SK-N-SH (cell line): ENCODE measurements around the gene LEF1. TPM values are rescaled to one million over a fixed set of nuclear protein-coding genes. Genes with fewer than 3 reads are reported as not detected.

Experiments
- CTCF ChIA-PET: fragments of 300-600, 350-600 bp; formaldehyde crosslinking; extraction: SDS; loops from one replicate; lab custom pipeline; 2021; lab: Yijun Ruan, JAX
- POLR2A ChIA-PET: fragments of 350-600 bp; sonication (Branson Sonifier 250); formaldehyde crosslinking; extraction: SDS; loops from one replicate; lab custom pipeline; 2020; ENCODE audit warnings: antibody characterized with exemption, inconsistent platforms; lab: Yijun Ruan, JAX
- DNase-seq: peaks from one replicate; pipeline ENCODE4 v3.0.0; 2012
- H2AFZ ChIP-seq: fragments of 200-600 bp; sonication (generic); 2 replicates; pipeline ENCODE4 v1.8.1; 2016; ENCODE audit warnings: antibody characterized with exemption, mild to moderate bottlenecking, low read depth
- H3F3A ChIP-seq: fragments of 200-600 bp; sonication (generic); replicated peaks from 2 replicates; pipeline ENCODE3; 2016; ENCODE audit warnings: antibody characterized with exemption, mild to moderate bottlenecking; ENCODE audit not compliant: insufficient read depth
- H3K27ac ChIP-seq, 2 experiments: fragments of 200-500 bp in 1 of 2; fragments of 200-600 bp in 1 of 2; sonication (Bioruptor generic) in 1 of 2; sonication (generic), shearing (Covaris generic) in 1 of 2; 2 replicates each; pipeline versions ENCODE4 v1.5.1 to v1.6.1; 2014 to 2016; ENCODE audit warnings: low read depth in 2 of 2, inconsistent platforms in 1 of 2, low read length in 1 of 2, mild to moderate bottlenecking in 1 of 2, mixed read lengths in 1 of 2
- H3K27me3 ChIP-seq: fragments of 200-600 bp; sonication (generic), shearing (Covaris generic); 2 replicates; pipeline ENCODE4 v1.6.1; 2016; ENCODE audit warnings: mixed run types; ENCODE audit not compliant: insufficient read depth
- H3K36me3 ChIP-seq, 2 experiments: fragments of 200-500 bp in 1 of 2; fragments of 200-600 bp in 1 of 2; sonication (Bioruptor generic) in 1 of 2; sonication (generic) in 1 of 2; replicated peaks in 1 of 2; 2 replicates each; pipeline versions ENCODE3 to v1.5.1; 2014 to 2016; ENCODE audit warnings: low read length in 1 of 2, mild to moderate bottlenecking in 1 of 2; ENCODE audit not compliant: insufficient read depth in 2 of 2, control insufficient read depth in 1 of 2
- H3K4me1 ChIP-seq, 2 experiments: fragments of 200-500 bp in 1 of 2; fragments of 200-600 bp in 1 of 2; sonication (Bioruptor generic) in 1 of 2; sonication (generic), shearing (Covaris generic) in 1 of 2; 2 replicates each; pipeline versions ENCODE4 v1.5.1 to v1.6.1; 2014 to 2016; ENCODE audit warnings: low read depth in 1 of 2, low read length in 1 of 2, mixed run types in 1 of 2; ENCODE audit not compliant: insufficient read depth in 2 of 2, control insufficient read depth in 1 of 2
- H3K4me2 ChIP-seq: fragments of 200-600 bp; sonication (generic), shearing (Covaris generic); 2 replicates; pipeline ENCODE4 v1.6.1; 2017; ENCODE audit warnings: mixed run types
- H3K4me3 ChIP-seq, 2 experiments: fragments of 200-500 bp in 1 of 2; fragments of 200-600 bp in 1 of 2; sonication (Bioruptor generic) in 1 of 2; sonication (generic), shearing (Covaris generic) in 1 of 2; 2 replicates each; pipeline versions ENCODE4 v1.5.1 to v1.8.1; 2014 to 2016; ENCODE audit warnings: low read depth in 2 of 2, inconsistent platforms in 1 of 2, low read length in 1 of 2, mild to moderate bottlenecking in 1 of 2, mixed read lengths in 1 of 2, moderate library complexity in 1 of 2
- H3K79me2 ChIP-seq: fragments of 200-600 bp; sonication (generic); 2 replicates; pipeline ENCODE4 v1.8.1; 2017; ENCODE audit warnings: mild to moderate bottlenecking; ENCODE audit not compliant: insufficient read depth
- H3K9ac ChIP-seq: fragments of 200-600 bp; sonication (generic); 2 replicates; pipeline ENCODE4 v1.6.1; 2017; ENCODE audit warnings: mixed run types
- H3K9me2 ChIP-seq: fragments of 200-600 bp; sonication (generic); 2 replicates; pipeline ENCODE4 v1.6.1; 2017; ENCODE audit warnings: mixed run types
- H3K9me3 ChIP-seq: fragments of 200-600 bp; sonication (generic); 2 replicates; pipeline ENCODE4 v1.6.1; 2017; ENCODE audit warnings: mixed run types, mild to moderate bottlenecking, moderate library complexity
- H4K20me1 ChIP-seq: fragments of 200-600 bp; sonication (generic); 2 replicates; pipeline ENCODE4 v1.6.1; 2017; ENCODE audit warnings: mild to moderate bottlenecking, mixed run types; ENCODE audit not compliant: insufficient read depth
- CHD2 ChIP-seq: fragments of 150-350 bp; IDR thresholded peaks from 2 replicates; pipeline ENCODE4 v1.6.1; 2018; ENCODE audit warnings: low read length; ENCODE audit not compliant: partially characterized antibody
- EP300 ChIP-seq, 2 experiments: IDR thresholded peaks; 2 replicates each; pipeline versions ENCODE4 v1.4.0 to v1.6.1; 2012; ENCODE audit warnings: borderline replicate concordance in 1 of 2, low read depth in 1 of 2, low read length in 1 of 2
- FOXM1 ChIP-seq: IDR thresholded peaks from 2 replicates; pipeline ENCODE4 v1.4.0; 2012; ENCODE audit warnings: low read depth, mild to moderate bottlenecking
- GABPA ChIP-seq: IDR thresholded peaks from 2 replicates; pipeline ENCODE4 v1.4.0; 2012; ENCODE audit warnings: low read depth, mild to moderate bottlenecking
- GATA2 ChIP-seq: sonication (generic); formaldehyde crosslinking; IDR thresholded peaks from 2 replicates; pipeline ENCODE4 v1.5.0; 2020; ENCODE audit warnings: mild to moderate bottlenecking, missing genetic modification reagents
- NFIC ChIP-seq: IDR thresholded peaks from 2 replicates; pipeline ENCODE4 v1.4.0; 2012; ENCODE audit warnings: borderline replicate concordance
- NRF1 ChIP-seq: IDR thresholded peaks from 2 replicates; pipeline ENCODE4 v1.6.1; 2012; ENCODE audit warnings: low read depth, mild to moderate bottlenecking, low read length
- POLR2AphosphoS5 ChIP-seq: IDR thresholded peaks from 2 replicates; pipeline ENCODE4 v1.6.1; 2012; ENCODE audit warnings: low read depth, low read length
- RFX5 ChIP-seq: IDR thresholded peaks from 2 replicates; pipeline ENCODE4 v1.6.1; 2012; ENCODE audit warnings: mild to moderate bottlenecking, improper control_type of control experiment, low read length
- SIN3A ChIP-seq: IDR thresholded peaks from 2 replicates; pipeline ENCODE4 v1.6.1; 2012; ENCODE audit warnings: low read depth, mild to moderate bottlenecking, low read length, moderate library complexity, borderline replicate concordance
- SMC3 ChIP-seq: IDR thresholded peaks from 2 replicates; pipeline ENCODE4 v1.6.1; 2012; ENCODE audit warnings: low read depth, low read length, improper control_type of control experiment
- WGBS: methylation state at CpG from one replicate; pipeline ENCODE4 v1.1.6; 2017; ENCODE audit warnings: low lambda C conversion rate; 5-methylcytosine and 5-hydroxymethylcytosine counted together
- polyA plus RNA-seq, 3 experiments: library from polyadenylated mRNA; depleted of rRNA; stranded (reverse); fragments of >200 nt; gene quantifications; 2 replicates each; pipeline ENCODE4 v1.2.3, GENCODE V29; 2012
- TF ChIP-seq, protein P1 (sequence below): IDR thresholded peaks from 2 replicates; pipeline ENCODE4 v1.4.0; 2012; ENCODE audit warnings: low read depth, borderline replicate concordance
- TF ChIP-seq, protein P2 (sequence below): IDR thresholded peaks from 2 replicates; pipeline ENCODE4; 2012

The LEF1 gene
- polyA plus RNA-seq, 1 of the 3 experiments (the other 2 are of a cell fraction), result 0.36 TPM

DNA sequence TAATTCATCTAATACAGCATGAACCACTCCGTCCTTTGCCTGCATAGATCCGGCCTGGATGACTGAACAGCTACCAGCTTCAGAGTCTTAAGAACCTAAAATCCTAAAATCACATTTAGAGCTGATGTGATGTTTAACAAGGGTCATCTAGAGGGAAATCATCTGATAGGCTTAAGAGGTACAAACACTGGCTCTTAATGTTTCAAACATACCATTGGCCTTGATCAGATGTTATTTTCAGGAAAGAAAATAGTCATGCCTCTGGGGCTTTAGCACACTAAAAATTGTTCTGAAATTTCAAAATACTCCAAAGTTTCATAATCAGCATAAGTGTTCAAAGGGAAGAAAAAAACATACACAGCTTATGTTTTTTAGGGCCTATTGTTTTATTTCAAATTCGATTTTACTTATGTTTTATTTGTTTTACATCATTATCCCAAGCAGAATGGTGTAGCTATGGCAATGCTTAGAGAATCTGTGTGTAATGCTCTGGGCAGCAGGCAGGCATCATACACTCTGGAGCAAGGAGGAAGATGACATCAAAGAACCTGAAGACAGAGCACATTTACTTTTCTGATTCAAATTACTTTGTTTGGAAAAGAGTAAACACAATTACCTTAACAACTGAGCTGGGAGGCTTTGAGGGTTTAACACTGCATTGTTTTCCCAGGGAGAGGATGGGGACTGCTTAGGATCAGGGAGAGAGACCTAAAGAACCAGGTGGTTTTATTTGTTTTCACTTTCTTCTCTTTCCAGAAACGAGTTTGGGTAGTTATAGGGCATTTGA is 25.3 kb upstream of the LEF1 start:
- H3K9me3 ChIP-seq, result no peaks in the 10 kb centered on the region
- H2AFZ ChIP-seq, result no peak overlapping the region
- no peaks in the 10 kb centered on the region for H3K4me1 ChIP-seq
- no peaks in the 10 kb centered on the region for H3K9me2 ChIP-seq
- DNase-seq, result no peak
- no peak for TF ChIP-seq EP300 (IDR thresholded peaks at IDR 0.05; ENCODE audit: borderline replicate concordance in 1 of 2, low read depth in 1 of 2, low read length in 1 of 2)
- no peak for TF ChIP-seq SMC3
- no peak for TF ChIP-seq SIN3A
- TF ChIP-seq CHD2, result no peak
- TF ChIP-seq NFIC, result no peak
- no peaks in the 10 kb centered on the region for H3F3A ChIP-seq
- H3K9ac ChIP-seq, result no peak overlapping the region
- H3K27me3 ChIP-seq, result peaks cover 5% of the 10 kb centered on the region; the same call in 1 of the 2 replicates
- POLR2A ChIA-PET, result no interaction called here
- CTCF ChIA-PET, result interaction anchor here (1.3 kb wide), 1 partner anchor 12 kb away, joined by 4 read pairs; no protein-coding TSS in a partner anchor
- 9% methylated on average over 4 of the region's 4 CpGs for WGBS
- H3K4me2 ChIP-seq, result no peak overlapping the region
- H3K27ac ChIP-seq, result no peak overlapping the region
- H3K79me2 ChIP-seq, result no peaks in the 10 kb centered on the region
- no peak overlapping the region for H3K4me3 ChIP-seq
- H4K20me1 ChIP-seq, result no peaks in the 10 kb centered on the region
- H3K36me3 ChIP-seq, result no peaks in the 10 kb centered on the region

DNA sequence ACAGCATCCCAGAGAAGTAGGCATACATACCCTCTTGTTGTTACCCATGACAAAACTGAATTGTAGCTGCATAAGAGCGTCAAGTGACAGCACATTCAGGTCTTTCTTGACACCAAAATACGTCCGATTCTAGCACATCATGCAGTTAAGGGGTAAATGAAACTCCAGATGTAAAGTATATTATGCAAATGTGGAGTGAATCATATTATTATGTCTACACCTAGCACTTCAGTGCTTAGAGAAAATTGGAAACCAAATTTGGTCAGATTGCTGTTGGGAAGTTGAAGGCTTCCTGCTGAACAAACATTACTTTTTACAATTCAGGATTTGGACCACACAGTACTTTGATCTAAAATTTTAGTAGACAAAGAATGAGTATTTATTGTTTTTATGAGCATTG is 24.2 kb upstream of the LEF1 start:
- H3K9me2 ChIP-seq, result no peaks in the 10 kb centered on the region
- H3K4me3 ChIP-seq, result no peak overlapping the region
- peaks cover 5% of the 10 kb centered on the region; the same call in 1 of the 2 replicates for H3K27me3 ChIP-seq
- POLR2A ChIA-PET, result no interaction called here
- no peaks in the 10 kb centered on the region for H3K9me3 ChIP-seq
- TF ChIP-seq SIN3A (no peak), EP300 (IDR thresholded peaks at IDR 0.05; ENCODE audit: borderline replicate concordance in 1 of 2, low read depth in 1 of 2, low read length in 1 of 2) (no peak), SMC3 (no peak), POLR2AphosphoS5 (no peak), CHD2 (no peak), NRF1 (no peak), FOXM1 (no peak), GATA2 (no peak), GABPA (no peak), RFX5 (no peak), NFIC (no peak)
- TF ChIP-seq, protein P1, sequence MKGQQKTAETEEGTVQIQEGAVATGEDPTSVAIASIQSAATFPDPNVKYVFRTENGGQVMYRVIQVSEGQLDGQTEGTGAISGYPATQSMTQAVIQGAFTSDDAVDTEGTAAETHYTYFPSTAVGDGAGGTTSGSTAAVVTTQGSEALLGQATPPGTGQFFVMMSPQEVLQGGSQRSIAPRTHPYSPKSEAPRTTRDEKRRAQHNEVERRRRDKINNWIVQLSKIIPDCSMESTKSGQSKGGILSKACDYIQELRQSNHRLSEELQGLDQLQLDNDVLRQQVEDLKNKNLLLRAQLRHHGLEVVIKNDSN, result no peak
- TF ChIP-seq, protein P2, sequence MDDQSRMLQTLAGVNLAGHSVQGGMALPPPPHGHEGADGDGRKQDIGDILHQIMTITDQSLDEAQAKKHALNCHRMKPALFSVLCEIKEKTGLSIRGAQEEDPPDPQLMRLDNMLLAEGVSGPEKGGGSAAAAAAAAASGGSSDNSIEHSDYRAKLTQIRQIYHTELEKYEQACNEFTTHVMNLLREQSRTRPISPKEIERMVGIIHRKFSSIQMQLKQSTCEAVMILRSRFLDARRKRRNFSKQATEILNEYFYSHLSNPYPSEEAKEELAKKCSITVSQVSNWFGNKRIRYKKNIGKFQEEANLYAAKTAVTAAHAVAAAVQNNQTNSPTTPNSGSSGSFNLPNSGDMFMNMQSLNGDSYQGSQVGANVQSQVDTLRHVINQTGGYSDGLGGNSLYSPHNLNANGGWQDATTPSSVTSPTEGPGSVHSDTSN, result no peak
- no peaks in the 10 kb centered on the region for H3K79me2 ChIP-seq
- no peak overlapping the region for H3K9ac ChIP-seq
- CTCF ChIA-PET, result no interaction called here
- 23% methylated on average over 3 of the region's 3 CpGs for WGBS
- H2AFZ ChIP-seq, result no peak overlapping the region
- no peak for DNase-seq
- H3K4me1 ChIP-seq, result no peaks in the 10 kb centered on the region
- no peak overlapping the region for H3K27ac ChIP-seq
- no peaks in the 10 kb centered on the region for H4K20me1 ChIP-seq
- no peaks in the 10 kb centered on the region for H3K36me3 ChIP-seq
- no peak overlapping the region for H3K4me2 ChIP-seq
- no peaks in the 10 kb centered on the region for H3F3A ChIP-seq
